Mesenchymal stem cell (in vitro differentiated cells and primary cell): ENCODE data around the gene GREB1L.
A peak's percentile ranks its signal among the peaks of the same experiment; 100 is the strongest.

Source experiments
- DNase-seq: peaks from one replicate; pipeline ENCODE4 v3.0.0-alpha.2; 2013
- H2AFZ ChIP-seq: one replicate; pipeline ENCODE4 v1.6.1; 2013; ENCODE audit warnings: low read depth, mild to moderate bottlenecking, control low read depth, inconsistent platforms, low read length, moderate library complexity
- H2AK5ac ChIP-seq: 2 replicates; pipeline ENCODE4 v1.6.1; 2013; ENCODE audit warnings: low read length, moderate library complexity, mild to moderate bottlenecking, inconsistent platforms; ENCODE audit not compliant: severe bottlenecking
- H2BK120ac ChIP-seq: one replicate; pipeline ENCODE4 v1.6.1; 2013; ENCODE audit warnings: low read depth, mild to moderate bottlenecking, inconsistent platforms, low read length, moderate library complexity
- H2BK12ac ChIP-seq, 2 experiments: one replicate each; pipeline ENCODE4 v1.6.1; 2013; ENCODE audit warnings: inconsistent platforms in 2 of 2, low read length in 2 of 2, mild to moderate bottlenecking in 2 of 2, moderate library complexity in 2 of 2, control low read depth in 1 of 2
- H2BK15ac ChIP-seq: one replicate; pipeline ENCODE4 v1.6.1; 2013; ENCODE audit warnings: mild to moderate bottlenecking, low read depth, inconsistent platforms; ENCODE audit not compliant: poor library complexity, severe bottlenecking
- H2BK5ac ChIP-seq: 2 replicates; pipeline ENCODE4 v1.6.1; 2013; ENCODE audit warnings: low read depth, mild to moderate bottlenecking, low read length, control low read depth, inconsistent platforms; ENCODE audit not compliant: poor library complexity, severe bottlenecking
- H3K14ac ChIP-seq, 2 experiments: one replicate each; pipeline ENCODE4 v1.6.1; 2013; ENCODE audit warnings: inconsistent platforms in 2 of 2, low read length in 2 of 2, control low read depth in 1 of 2, mild to moderate bottlenecking in 1 of 2, moderate library complexity in 1 of 2
- H3K18ac ChIP-seq, 2 experiments: one replicate each; pipeline ENCODE4 v1.6.1; 2013; ENCODE audit warnings: inconsistent platforms in 2 of 2, low read length in 2 of 2, control low read depth in 1 of 2, low read depth in 1 of 2, mild to moderate bottlenecking in 1 of 2
- H3K23ac ChIP-seq, 2 experiments: one replicate each; pipeline ENCODE4 v1.6.1; 2013; ENCODE audit warnings: inconsistent platforms in 2 of 2, low read length in 2 of 2, mild to moderate bottlenecking in 2 of 2, moderate library complexity in 2 of 2, control low read depth in 1 of 2
- H3K27ac ChIP-seq: 2 replicates; pipeline ENCODE4 v1.5.1; 2013; ENCODE audit warnings: mild to moderate bottlenecking, moderate library complexity, low read length, control low read depth, inconsistent platforms; ENCODE audit not compliant: poor library complexity, severe bottlenecking
- H3K27me3 ChIP-seq, 2 experiments: 2 replicates each; pipeline versions ENCODE4 v1.6.1 to v1.7.0; 2013; ENCODE audit warnings: low read length in 2 of 2, mild to moderate bottlenecking in 2 of 2, moderate library complexity in 2 of 2, control low read depth in 1 of 2, inconsistent platforms in 1 of 2; ENCODE audit not compliant: control insufficient read depth in 1 of 2, insufficient read depth in 1 of 2
- H3K36me3 ChIP-seq, 2 experiments: 2 replicates each; pipeline versions ENCODE4 v1.6.1 to v1.7.0; 2013; ENCODE audit warnings: low read length in 2 of 2, control low read depth in 1 of 2, inconsistent platforms in 1 of 2, low read depth in 1 of 2, mild to moderate bottlenecking in 1 of 2; ENCODE audit not compliant: insufficient read depth in 2 of 2, control insufficient read depth in 1 of 2
- H3K4ac ChIP-seq, 2 experiments: one replicate each; pipeline ENCODE4 v1.6.1; 2013; ENCODE audit warnings: inconsistent platforms in 2 of 2, low read length in 2 of 2, mild to moderate bottlenecking in 2 of 2, moderate library complexity in 2 of 2, control low read depth in 1 of 2, low read depth in 1 of 2
- H3K4me1 ChIP-seq: 2 replicates; pipeline ENCODE4 v1.6.1; 2013; ENCODE audit warnings: low read depth, low read length, control low read depth; ENCODE audit not compliant: control insufficient read depth, insufficient read depth
- H3K4me2 ChIP-seq: 2 replicates; pipeline ENCODE4 v1.6.1; 2013; ENCODE audit warnings: low read length, mild to moderate bottlenecking, inconsistent platforms; ENCODE audit not compliant: poor library complexity, severe bottlenecking
- H3K4me3 ChIP-seq, 2 experiments: 2 replicates each; pipeline versions ENCODE4 v1.5.1 to v1.7.0; 2013; ENCODE audit warnings: low read length in 2 of 2, mild to moderate bottlenecking in 2 of 2, control low read depth in 1 of 2, low read depth in 1 of 2; ENCODE audit not compliant: insufficient read depth in 1 of 2
- H3K79me1 ChIP-seq: replicated peaks from 2 replicates; pipeline ENCODE4 v1.6.1; 2013; ENCODE audit warnings: mild to moderate bottlenecking, control low read depth, low read length, inconsistent platforms; ENCODE audit not compliant: poor library complexity, severe bottlenecking
- H3K9ac ChIP-seq: 2 replicates; pipeline ENCODE4 v1.7.0; 2013; ENCODE audit warnings: mild to moderate bottlenecking, low read length, moderate library complexity
- H3K9me3 ChIP-seq: 2 replicates; pipeline ENCODE4 v1.7.0; 2013; ENCODE audit warnings: mild to moderate bottlenecking, low read length; ENCODE audit not compliant: control insufficient read depth
- H4K8ac ChIP-seq: one replicate; pipeline ENCODE4 v1.6.1; 2013; ENCODE audit warnings: inconsistent platforms, mild to moderate bottlenecking, low read length, moderate library complexity
- H4K91ac ChIP-seq: one replicate; pipeline ENCODE4 v1.6.1; 2013; ENCODE audit warnings: mild to moderate bottlenecking, low read length, inconsistent platforms
- WGBS: methylation state at CpG from one replicate; pipeline ENCODE4 v1.1.7; 2013; ENCODE audit warnings: mixed read lengths; 5-methylcytosine and 5-hydroxymethylcytosine counted together

The GREB1L gene

GRCh38 chr18:21453511-21453901 lies 211.5 kb downstream of the GREB1L start:
- Histone ChIP-seq H3K27me3 (no peaks in the 10 kb centered on the region), H2BK12ac (no peak overlapping the region), H2BK15ac (no peak overlapping the region), H3K14ac (no peak overlapping the region), H4K91ac (no peak overlapping the region), H3K4me1 (peaks cover 2% of the 10 kb centered on the region), H4K8ac (no peak overlapping the region), H3K4me3 (no peak overlapping the region), H3K9ac (no peak overlapping the region), H3K36me3 (no peaks in the 10 kb centered on the region), H3K27ac (no peak overlapping the region), H3K23ac (no peak overlapping the region), H3K18ac (no peak overlapping the region), H3K4ac (no peak overlapping the region), H3K79me1 (no peaks in the 10 kb centered on the region), H3K9me3 (no peaks in the 10 kb centered on the region), H2BK120ac (no peak overlapping the region), H3K4me2 (no peak overlapping the region), H2AK5ac (no peak overlapping the region), H2BK5ac (no peak overlapping the region), H2AFZ (no peak overlapping the region)
- no peak for DNase-seq
- 82% methylated on average over 6 of the region's 6 CpGs for WGBS

- Histone ChIP-seq H3K4me3 (no peak overlapping the region), H3K9me3 (no peaks in the 10 kb centered on the region), H3K4ac (no peak overlapping the region)
Observed at GRCh38 chr18:21454725-21455124, 212.7 kb downstream of the GREB1L start.

GRCh38 chr18:21456428-21457178 lies 214.6 kb downstream of the GREB1L start:
- no peak overlapping the region for H2BK120ac ChIP-seq
- H3K27me3 ChIP-seq, result no peaks in the 10 kb centered on the region
- no peak overlapping the region for H2AK5ac ChIP-seq
- no peak overlapping the region for H3K23ac ChIP-seq
- no peak overlapping the region for H3K27ac ChIP-seq
- no peak overlapping the region for H2BK15ac ChIP-seq
- no peak overlapping the region for H3K18ac ChIP-seq
- no peaks in the 10 kb centered on the region for H3K9me3 ChIP-seq
- no peaks in the 10 kb centered on the region for H3K36me3 ChIP-seq
- no peak for DNase-seq
- 85% methylated on average over 4 of the region's 5 CpGs for WGBS
- H3K79me1 ChIP-seq, result no peaks in the 10 kb centered on the region
- no peak overlapping the region for H4K91ac ChIP-seq
- no peak overlapping the region for H2BK5ac ChIP-seq
- no peak overlapping the region for H2BK12ac ChIP-seq
- H3K4ac ChIP-seq, result no peak overlapping the region
- H3K4me1 ChIP-seq, result peaks cover 2% of the 10 kb centered on the region
- H3K14ac ChIP-seq, result no peak overlapping the region
- H3K4me2 ChIP-seq, result no peak overlapping the region
- H2AFZ ChIP-seq, result no peak overlapping the region
- no peak overlapping the region for H3K9ac ChIP-seq
- H3K4me3 ChIP-seq, result no peak overlapping the region
- H4K8ac ChIP-seq, result no peak overlapping the region

More at GRCh38 chr18:21454725-21455124, 212.7 kb downstream of the GREB1L start:
- Histone ChIP-seq H3K4me1 (peaks cover 2% of the 10 kb centered on the region), H3K4me2 (no peak overlapping the region), H2AFZ (no peak overlapping the region), H2BK5ac (no peak overlapping the region), H3K9ac (no peak overlapping the region), H4K91ac (no peak overlapping the region), H2BK120ac (no peak overlapping the region), H3K14ac (no peak overlapping the region), H2BK15ac (no peak overlapping the region), H3K36me3 (no peaks in the 10 kb centered on the region), H3K79me1 (no peaks in the 10 kb centered on the region), H2AK5ac (no peak overlapping the region), H4K8ac (no peak overlapping the region), H3K27me3 (no peaks in the 10 kb centered on the region), H2BK12ac (no peak overlapping the region), H3K23ac (peak overlapping the region in 1 of 2 experiments; percentile 88), H3K18ac (no peak overlapping the region), H3K27ac (no peak overlapping the region)
- no peak for DNase-seq
- WGBS, result 85% methylated on average over 2 of the region's 5 CpGs

- H3K36me3 ChIP-seq, result no peaks in the 10 kb centered on the region
- DNase-seq, result no peak
- no peak overlapping the region for H3K18ac ChIP-seq
- H3K79me1 ChIP-seq, result no peaks in the 10 kb centered on the region
- H3K14ac ChIP-seq, result no peak overlapping the region
- H2AK5ac ChIP-seq, result no peak overlapping the region
- H3K27ac ChIP-seq, result no peak overlapping the region
- no peak overlapping the region for H3K4ac ChIP-seq
- H3K23ac ChIP-seq, result no peak overlapping the region
- H3K4me3 ChIP-seq, result no peak overlapping the region
- no peak overlapping the region for H2BK12ac ChIP-seq
- no peak overlapping the region for H4K91ac ChIP-seq
- peaks cover 2% of the 10 kb centered on the region for H3K4me1 ChIP-seq
- H2AFZ ChIP-seq, result no peak overlapping the region
- H3K27me3 ChIP-seq, result no peaks in the 10 kb centered on the region
- H3K4me2 ChIP-seq, result no peak overlapping the region
- H2BK15ac ChIP-seq, result no peak overlapping the region
- H3K9ac ChIP-seq, result no peak overlapping the region
- H3K9me3 ChIP-seq, result no peaks in the 10 kb centered on the region
- H2BK120ac ChIP-seq, result no peak overlapping the region
- no peak overlapping the region for H4K8ac ChIP-seq
- H2BK5ac ChIP-seq, result no peak overlapping the region
Observed at GRCh38 chr18:21457179-21457535, 215.1 kb downstream of the GREB1L start.
